ENCODE data around the gene IL18BP. TPM values are rescaled to one million over a fixed set of nuclear protein-coding genes. Genes with fewer than 3 reads are reported as not detected.

Gene IL18BP
- total RNA-seq, 1 experiment from 2014 or later: 34.7 TPM

GRCh38 chr11:72042064-72042745, 43.5 kb downstream of the IL18BP start:
- H3K36me3 Mint-ChIP-seq (ENCODE audit: insufficient read depth, unreplicated experiment): peaks cover 31% of the 10 kb centered on the region
- no peaks in the 10 kb centered on the region for H3K9me3 Mint-ChIP-seq (ENCODE audit: unreplicated experiment)
- H3K27me3 ChIP-seq (replicated peaks; ENCODE audit: control insufficient read depth, insufficient read depth, low read length): no peaks in the 10 kb centered on the region
- H3K4me3 ChIP-seq (ENCODE audit: low read depth, low read length): no peak overlapping the region
- POLR2A ChIA-PET: no interaction called here
- BruUV-seq (replicated peaks): no TSS peak
- CTCF ChIA-PET: no interaction called here
- H3K27me3 Mint-ChIP-seq (ENCODE audit: insufficient read depth, unreplicated experiment): no peaks in the 10 kb centered on the region
- peaks cover 31% of the 10 kb centered on the region for H3K4me1 ChIP-seq
- H3K36me3 ChIP-seq (ENCODE audit: control insufficient read depth, insufficient read depth, low read length): no peaks in the 10 kb centered on the region
- DNase-seq: no peak
- no peak overlapping the region for H3K4me3 Mint-ChIP-seq (ENCODE audit: unreplicated experiment)
- no peaks in the 10 kb centered on the region for H3K9me3 ChIP-seq
- TF ChIP-seq CTCF (IDR thresholded peaks at IDR 0.05; ENCODE audit: insufficient read depth in 1 of 2, low read depth in 1 of 2, low read length in 1 of 2, severe bottlenecking in 1 of 2, unreplicated experiment in 1 of 2): no peak
- H3K4me1 Mint-ChIP-seq (ENCODE audit: low read depth, unreplicated experiment): peaks cover 12% of the 10 kb centered on the region
- no peak overlapping the region for H3K27ac Mint-ChIP-seq (ENCODE audit: unreplicated experiment)
- intact Hi-C loops (cut with micrococcal nuclease; ENCODE audit: unreplicated experiment): no loop called here

GRCh38 chr11:72045849-72046248, 47.1 kb downstream of the IL18BP start:
- 0 out of 2 replicates have a peak, but pooled peaks cover 3% of the 10 kb centered on the region for H3K4me1 ChIP-seq
- no TSS peak for BruUV-seq (replicated peaks)
- Mint-ChIP-seq H3K27ac (ENCODE audit: unreplicated experiment) (no peak overlapping the region), H3K4me3 (ENCODE audit: unreplicated experiment) (no peak overlapping the region), H3K4me1 (ENCODE audit: low read depth, unreplicated experiment) (peaks cover 12% of the 10 kb centered on the region), H3K9me3 (ENCODE audit: unreplicated experiment) (no peaks in the 10 kb centered on the region), H3K36me3 (ENCODE audit: insufficient read depth, unreplicated experiment) (peaks cover 37% of the 10 kb centered on the region), H3K27me3 (ENCODE audit: insufficient read depth, unreplicated experiment) (no peaks in the 10 kb centered on the region)
- H3K4me3 ChIP-seq (ENCODE audit: low read depth, low read length): no peak overlapping the region
- H3K36me3 ChIP-seq (ENCODE audit: control insufficient read depth, insufficient read depth, low read length): peaks cover 1% of the 10 kb centered on the region; the same call in 1 of the 2 replicates
- no peak for DNase-seq
- TF ChIP-seq CTCF (IDR thresholded peaks at IDR 0.05; ENCODE audit: insufficient read depth in 1 of 2, low read depth in 1 of 2, low read length in 1 of 2, severe bottlenecking in 1 of 2, unreplicated experiment in 1 of 2): no peak
- ChIA-PET POLR2A (no interaction called here), CTCF (no interaction called here)
- H3K9me3 ChIP-seq: no peaks in the 10 kb centered on the region
- no peaks in the 10 kb centered on the region for H3K27me3 ChIP-seq (replicated peaks; ENCODE audit: control insufficient read depth, insufficient read depth, low read length)
- intact Hi-C loops (cut with micrococcal nuclease; ENCODE audit: unreplicated experiment): no loop called here

GRCh38 chr11:72048766-72049460, 50.2 kb downstream of the IL18BP start:
- no peaks in the 10 kb centered on the region for H3K27me3 Mint-ChIP-seq (ENCODE audit: insufficient read depth, unreplicated experiment)
- H3K4me1 Mint-ChIP-seq (ENCODE audit: low read depth, unreplicated experiment): no peaks in the 10 kb centered on the region

More at GRCh38 chr11:72048766-72049460, 50.2 kb downstream of the IL18BP start:
- no peak for TF ChIP-seq CTCF (IDR thresholded peaks at IDR 0.05; ENCODE audit: insufficient read depth in 1 of 2, low read depth in 1 of 2, low read length in 1 of 2, severe bottlenecking in 1 of 2, unreplicated experiment in 1 of 2)
- Mint-ChIP-seq H3K36me3 (ENCODE audit: insufficient read depth, unreplicated experiment) (peaks cover 21% of the 10 kb centered on the region), H3K4me3 (ENCODE audit: unreplicated experiment) (no peak overlapping the region), H3K9me3 (ENCODE audit: unreplicated experiment) (no peaks in the 10 kb centered on the region), H3K27ac (ENCODE audit: unreplicated experiment) (no peak overlapping the region)
- no TSS peak for BruUV-seq (replicated peaks)
- Histone ChIP-seq H3K4me3 (ENCODE audit: low read depth, low read length) (no peak overlapping the region), H3K36me3 (ENCODE audit: control insufficient read depth, insufficient read depth, low read length) (peaks cover 3% of the 10 kb centered on the region; the same call in 1 of the 2 replicates), H3K27me3 (replicated peaks; ENCODE audit: control insufficient read depth, insufficient read depth, low read length) (no peaks in the 10 kb centered on the region), H3K9me3 (no peaks in the 10 kb centered on the region), H3K4me1 (no peaks in the 10 kb centered on the region)
- ChIA-PET CTCF (interaction anchor here (0.7 to 1.4 kb wide), 3 partner anchors 9 to 41 kb away, joined by 3 to 8 read pairs (median 3); no protein-coding TSS in a partner anchor), POLR2A (interaction anchor here (0.7 to 2.2 kb wide), 3 partner anchors 9 to 64 kb away, joined by 3 to 6 read pairs (median 3); partner anchors contain the start of gene ANAPC15)
- no peak for DNase-seq
- intact Hi-C loops (cut with micrococcal nuclease; ENCODE audit: unreplicated experiment): no loop called here

Other genes with a start within 250 kb of the IL18BP start
- not detected in 2 replicates for gene DEFB108B, start 165.7 kb upstream of the IL18BP start, total RNA-seq (2022)
- gene DEFB131B, start 120.5 kb upstream of the IL18BP start, total RNA-seq (2022): not detected in 2 replicates
- 25.5 and 32.1 TPM in 2 replicates for gene XNDC1N, start 70.3 kb upstream of the IL18BP start, total RNA-seq (2022)
- gene RNF121, start 69.9 kb upstream of the IL18BP start, total RNA-seq (2022): 146 and 153 TPM in 2 replicates
- 182 and 190 TPM in 2 replicates for gene NUMA1, start 81.6 kb downstream of the IL18BP start, total RNA-seq (2022)
- 13.7 and 13.8 TPM in 2 replicates for gene LRRC51, start 81.9 kb downstream of the IL18BP start, total RNA-seq (2022)
- gene LAMTOR1, start 104.4 kb downstream of the IL18BP start, total RNA-seq (2022): 158 and 170 TPM in 2 replicates
- not detected in 2 replicates for gene TOMT, start 107.0 kb downstream of the IL18BP start, total RNA-seq (2022)
- 98.6 and 105 TPM in 2 replicates for gene ANAPC15, start 113.8 kb downstream of the IL18BP start, total RNA-seq (2022)
- not detected in 2 replicates for gene FOLR3, start 136.8 kb downstream of the IL18BP start, total RNA-seq (2022)
- gene FOLR1, start 193.2 kb downstream of the IL18BP start, total RNA-seq (2022): 65.9 and 93.4 TPM in 2 replicates
- not detected in 2 replicates for gene FOLR2, start 217.9 kb downstream of the IL18BP start, total RNA-seq (2022)
- gene INPPL1, start 225.9 kb downstream of the IL18BP start, total RNA-seq (2022): 393 and 396 TPM in 2 replicates
- gene PHOX2A, start 245.3 kb downstream of the IL18BP start, total RNA-seq (2022): not detected in 2 replicates